SK-N-SH treated with all-trans-retinoic acid at 6 μM for 48 hours (cell line): ENCODE measurements around the gene TNK1.

Source experiments
- ATAC-seq: fragments of 200-7000 bp; cut with Tn5 transposase; 3 replicates; pipeline ENCODE4 v1.9.1; 2020; ENCODE audit warnings: mild to moderate bottlenecking, moderate library complexity
- ARNTL ChIP-seq: fragments of 450-650 bp; formaldehyde crosslinking; IDR thresholded peaks from 2 replicates; pipeline ENCODE4 v1.5.0; 2020; ENCODE audit warnings: low read depth, mild to moderate bottlenecking, moderate library complexity, borderline replicate concordance
- BACH2 ChIP-seq: fragments of 250-450 bp; sonication (Bioruptor Pico); IDR thresholded peaks from 2 replicates; pipeline ENCODE4 v1.9.0; 2021; ENCODE audit warnings: mild to moderate bottlenecking, borderline replicate concordance
- CSDC2 ChIP-seq: fragments of 250-450 bp; sonication (Bioruptor Pico); IDR thresholded peaks from 2 replicates; pipeline ENCODE4 v1.5.0; 2020; ENCODE audit warnings: mild to moderate bottlenecking, moderate library complexity
- ESRRG ChIP-seq: fragments of 250-450 bp; sonication (Bioruptor Pico); IDR thresholded peaks from 2 replicates; pipeline ENCODE4 v1.6.1; 2021; ENCODE audit warnings: mild to moderate bottlenecking
- GLIS3 ChIP-seq: fragments of 250-450 bp; sonication (Bioruptor Pico); IDR thresholded peaks from 2 replicates; pipeline ENCODE4 v1.5.0; 2020; ENCODE audit warnings: mild to moderate bottlenecking, moderate library complexity
- ISL1 ChIP-seq: fragments of 250-450 bp; sonication (Bioruptor Pico); IDR thresholded peaks from 2 replicates; pipeline ENCODE4 v2.1.2; 2022; ENCODE audit warnings: mild to moderate bottlenecking, moderate library complexity
- OSR1 ChIP-seq: fragments of 250-450 bp; sonication (Bioruptor Pico); IDR thresholded peaks from 2 replicates; pipeline ENCODE4 v1.8.0; 2022; ENCODE audit warnings: moderate library complexity, mild to moderate bottlenecking, inconsistent platforms
- PPARA ChIP-seq: fragments of 250-450 bp; sonication (Bioruptor Pico); IDR thresholded peaks from 2 replicates; pipeline ENCODE4 v1.5.0; 2020; ENCODE audit warnings: mild to moderate bottlenecking, borderline replicate concordance
- RARB ChIP-seq: fragments of 250-450 bp; sonication (Bioruptor Pico); IDR thresholded peaks from 2 replicates; pipeline ENCODE4 v1.8.0; 2021; ENCODE audit warnings: mild to moderate bottlenecking, moderate library complexity
- SNAI2 ChIP-seq: fragments of 250-450 bp; sonication (Bioruptor Pico); IDR thresholded peaks from 2 replicates; pipeline ENCODE4 v1.5.0; 2020; ENCODE audit warnings: mild to moderate bottlenecking, moderate library complexity
- TCF4 ChIP-seq: fragments of 250-450 bp; sonication (Bioruptor Pico); IDR thresholded peaks from 2 replicates; pipeline ENCODE4 v1.8.0; 2021; ENCODE audit warnings: mild to moderate bottlenecking, moderate library complexity, borderline replicate concordance
- TOX ChIP-seq: fragments of 250-450 bp; sonication (Bioruptor Pico); IDR thresholded peaks from 2 replicates; pipeline ENCODE4 v1.8.0; 2021; ENCODE audit warnings: mild to moderate bottlenecking, moderate library complexity, borderline replicate concordance
- ZC3H10 ChIP-seq: fragments of 250-450 bp; sonication (Bioruptor Pico); IDR thresholded peaks from 2 replicates; pipeline ENCODE4 v1.5.1; 2021; ENCODE audit warnings: mild to moderate bottlenecking, moderate library complexity
- ZFP3 ChIP-seq: fragments of 250-450 bp; sonication (Bioruptor Pico); IDR thresholded peaks from 2 replicates; pipeline ENCODE4 v1.5.0; 2020; ENCODE audit warnings: mild to moderate bottlenecking, moderate library complexity
- ZNF565 ChIP-seq: fragments of 450-650 bp; formaldehyde crosslinking; conservative IDR thresholded peaks from 2 replicates; pipeline ENCODE4 v1.5.0; 2020; ENCODE audit warnings: low read depth, mild to moderate bottlenecking, moderate library complexity
- ZNF70 ChIP-seq: fragments of 450-650 bp; formaldehyde crosslinking; IDR thresholded peaks from 2 replicates; pipeline ENCODE4 v1.5.0; 2020; ENCODE audit warnings: mild to moderate bottlenecking, moderate library complexity
- ZNF8 ChIP-seq: fragments of 450-650 bp; formaldehyde crosslinking; IDR thresholded peaks from 2 replicates; pipeline ENCODE4 v1.5.0; 2020; ENCODE audit warnings: mild to moderate bottlenecking, moderate library complexity
- TF ChIP-seq, protein P1 (sequence below): fragments of 250-450 bp; sonication (Bioruptor Pico); IDR thresholded peaks from 2 replicates; pipeline ENCODE4 v1.8.0; 2020; ENCODE audit warnings: mild to moderate bottlenecking, moderate library complexity, borderline replicate concordance
- TF ChIP-seq, protein P2 (sequence below): fragments of 250-450 bp; sonication (Bioruptor Pico); IDR thresholded peaks from 2 replicates; pipeline ENCODE4 v1.5.1; 2020; ENCODE audit warnings: low read depth, mild to moderate bottlenecking, moderate library complexity
- TF ChIP-seq, protein P3 (sequence below): fragments of 250-450 bp; sonication (Bioruptor Pico); IDR thresholded peaks from 2 replicates; pipeline ENCODE4 v1.5.0; 2020; ENCODE audit warnings: mild to moderate bottlenecking, moderate library complexity
- TF ChIP-seq, protein P4 (sequence below): fragments of 250-450 bp; sonication (Bioruptor Pico); IDR thresholded peaks from 2 replicates; pipeline ENCODE4 v1.8.0; 2021; ENCODE audit warnings: low read depth, mild to moderate bottlenecking, moderate library complexity, borderline replicate concordance
- TF ChIP-seq, protein P5 (sequence below): fragments of 250-450 bp; sonication (Bioruptor Pico); IDR thresholded peaks from 2 replicates; pipeline ENCODE4 v1.5.1; 2021; ENCODE audit warnings: mild to moderate bottlenecking, moderate library complexity

Gene TNK1

DNA sequence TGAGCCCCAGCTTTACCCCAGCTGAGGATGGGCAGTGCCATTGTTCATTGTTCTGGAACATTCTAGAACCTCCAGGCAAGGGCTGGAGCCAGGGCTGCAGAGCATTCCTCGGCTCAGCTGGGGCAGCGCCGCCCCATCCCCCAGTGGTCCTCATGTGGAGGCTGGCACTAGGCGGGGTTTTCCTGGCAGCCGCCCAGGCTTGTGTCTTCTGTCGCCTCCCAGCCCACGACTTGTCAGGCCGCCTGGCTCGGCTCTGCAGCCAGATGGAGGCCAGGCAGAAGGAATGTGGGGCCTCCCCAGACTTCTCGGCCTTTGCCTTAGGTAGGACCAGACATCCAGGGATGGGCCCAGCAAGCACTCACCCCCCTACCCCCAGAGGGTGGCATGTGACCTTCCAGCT lies 25.8 kb upstream of the TNK1 start, which contains the start of gene TMEM95:
Gene TMEM95, plus strand, starts transcription at position 104 of the 400 bp plus-strand sequence. Its CDS starts 49 bp downstream, at position 153.
- ATAC-seq: no peak
- TF ChIP-seq SNAI2 (CRISPR knock-in tag): no peak
- TF ChIP-seq, protein P1, sequence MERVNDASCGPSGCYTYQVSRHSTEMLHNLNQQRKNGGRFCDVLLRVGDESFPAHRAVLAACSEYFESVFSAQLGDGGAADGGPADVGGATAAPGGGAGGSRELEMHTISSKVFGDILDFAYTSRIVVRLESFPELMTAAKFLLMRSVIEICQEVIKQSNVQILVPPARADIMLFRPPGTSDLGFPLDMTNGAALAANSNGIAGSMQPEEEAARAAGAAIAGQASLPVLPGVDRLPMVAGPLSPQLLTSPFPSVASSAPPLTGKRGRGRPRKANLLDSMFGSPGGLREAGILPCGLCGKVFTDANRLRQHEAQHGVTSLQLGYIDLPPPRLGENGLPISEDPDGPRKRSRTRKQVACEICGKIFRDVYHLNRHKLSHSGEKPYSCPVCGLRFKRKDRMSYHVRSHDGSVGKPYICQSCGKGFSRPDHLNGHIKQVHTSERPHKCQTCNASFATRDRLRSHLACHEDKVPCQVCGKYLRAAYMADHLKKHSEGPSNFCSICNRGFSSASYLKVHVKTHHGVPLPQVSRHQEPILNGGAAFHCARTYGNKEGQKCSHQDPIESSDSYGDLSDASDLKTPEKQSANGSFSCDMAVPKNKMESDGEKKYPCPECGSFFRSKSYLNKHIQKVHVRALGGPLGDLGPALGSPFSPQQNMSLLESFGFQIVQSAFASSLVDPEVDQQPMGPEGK (CRISPR knock-in tag): no peak
- no peak for TF ChIP-seq ZC3H10 (CRISPR knock-in tag)
- TF ChIP-seq ZNF8 (CRISPR knock-in tag): no peak
- no peak for TF ChIP-seq BACH2 (CRISPR knock-in tag)
- no peak for TF ChIP-seq PPARA (CRISPR knock-in tag)
- TF ChIP-seq, protein P2, sequence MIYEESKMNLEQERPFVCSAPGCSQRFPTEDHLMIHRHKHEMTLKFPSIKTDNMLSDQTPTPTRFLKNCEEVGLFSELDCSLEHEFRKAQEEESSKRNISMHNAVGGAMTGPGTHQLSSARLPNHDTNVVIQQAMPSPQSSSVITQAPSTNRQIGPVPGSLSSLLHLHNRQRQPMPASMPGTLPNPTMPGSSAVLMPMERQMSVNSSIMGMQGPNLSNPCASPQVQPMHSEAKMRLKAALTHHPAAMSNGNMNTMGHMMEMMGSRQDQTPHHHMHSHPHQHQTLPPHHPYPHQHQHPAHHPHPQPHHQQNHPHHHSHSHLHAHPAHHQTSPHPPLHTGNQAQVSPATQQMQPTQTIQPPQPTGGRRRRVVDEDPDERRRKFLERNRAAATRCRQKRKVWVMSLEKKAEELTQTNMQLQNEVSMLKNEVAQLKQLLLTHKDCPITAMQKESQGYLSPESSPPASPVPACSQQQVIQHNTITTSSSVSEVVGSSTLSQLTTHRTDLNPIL: no peak
- no peak for TF ChIP-seq ZNF565
- TF ChIP-seq, protein P3, sequence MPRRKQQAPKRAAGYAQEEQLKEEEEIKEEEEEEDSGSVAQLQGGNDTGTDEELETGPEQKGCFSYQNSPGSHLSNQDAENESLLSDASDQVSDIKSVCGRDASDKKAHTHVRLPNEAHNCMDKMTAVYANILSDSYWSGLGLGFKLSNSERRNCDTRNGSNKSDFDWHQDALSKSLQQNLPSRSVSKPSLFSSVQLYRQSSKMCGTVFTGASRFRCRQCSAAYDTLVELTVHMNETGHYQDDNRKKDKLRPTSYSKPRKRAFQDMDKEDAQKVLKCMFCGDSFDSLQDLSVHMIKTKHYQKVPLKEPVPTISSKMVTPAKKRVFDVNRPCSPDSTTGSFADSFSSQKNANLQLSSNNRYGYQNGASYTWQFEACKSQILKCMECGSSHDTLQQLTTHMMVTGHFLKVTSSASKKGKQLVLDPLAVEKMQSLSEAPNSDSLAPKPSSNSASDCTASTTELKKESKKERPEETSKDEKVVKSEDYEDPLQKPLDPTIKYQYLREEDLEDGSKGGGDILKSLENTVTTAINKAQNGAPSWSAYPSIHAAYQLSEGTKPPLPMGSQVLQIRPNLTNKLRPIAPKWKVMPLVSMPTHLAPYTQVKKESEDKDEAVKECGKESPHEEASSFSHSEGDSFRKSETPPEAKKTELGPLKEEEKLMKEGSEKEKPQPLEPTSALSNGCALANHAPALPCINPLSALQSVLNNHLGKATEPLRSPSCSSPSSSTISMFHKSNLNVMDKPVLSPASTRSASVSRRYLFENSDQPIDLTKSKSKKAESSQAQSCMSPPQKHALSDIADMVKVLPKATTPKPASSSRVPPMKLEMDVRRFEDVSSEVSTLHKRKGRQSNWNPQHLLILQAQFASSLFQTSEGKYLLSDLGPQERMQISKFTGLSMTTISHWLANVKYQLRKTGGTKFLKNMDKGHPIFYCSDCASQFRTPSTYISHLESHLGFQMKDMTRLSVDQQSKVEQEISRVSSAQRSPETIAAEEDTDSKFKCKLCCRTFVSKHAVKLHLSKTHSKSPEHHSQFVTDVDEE: no peak
- TF ChIP-seq RARB (CRISPR knock-in tag): no peak
- TF ChIP-seq OSR1 (CRISPR knock-in tag): no peak
- TF ChIP-seq ISL1 (CRISPR knock-in tag): no peak
- no peak for TF ChIP-seq GLIS3 (CRISPR knock-in tag)
- no peak for TF ChIP-seq TOX (CRISPR knock-in tag)
- TF ChIP-seq, protein P4, sequence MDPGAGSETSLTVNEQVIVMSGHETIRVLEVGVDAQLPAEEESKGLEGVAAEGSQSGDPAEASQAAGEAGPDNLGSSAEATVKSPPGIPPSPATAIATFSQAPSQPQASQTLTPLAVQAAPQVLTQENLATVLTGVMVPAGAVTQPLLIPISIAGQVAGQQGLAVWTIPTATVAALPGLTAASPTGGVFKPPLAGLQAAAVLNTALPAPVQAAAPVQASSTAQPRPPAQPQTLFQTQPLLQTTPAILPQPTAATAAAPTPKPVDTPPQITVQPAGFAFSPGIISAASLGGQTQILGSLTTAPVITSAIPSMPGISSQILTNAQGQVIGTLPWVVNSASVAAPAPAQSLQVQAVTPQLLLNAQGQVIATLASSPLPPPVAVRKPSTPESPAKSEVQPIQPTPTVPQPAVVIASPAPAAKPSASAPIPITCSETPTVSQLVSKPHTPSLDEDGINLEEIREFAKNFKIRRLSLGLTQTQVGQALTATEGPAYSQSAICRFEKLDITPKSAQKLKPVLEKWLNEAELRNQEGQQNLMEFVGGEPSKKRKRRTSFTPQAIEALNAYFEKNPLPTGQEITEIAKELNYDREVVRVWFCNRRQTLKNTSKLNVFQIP: no peak
- TF ChIP-seq, protein P5, sequence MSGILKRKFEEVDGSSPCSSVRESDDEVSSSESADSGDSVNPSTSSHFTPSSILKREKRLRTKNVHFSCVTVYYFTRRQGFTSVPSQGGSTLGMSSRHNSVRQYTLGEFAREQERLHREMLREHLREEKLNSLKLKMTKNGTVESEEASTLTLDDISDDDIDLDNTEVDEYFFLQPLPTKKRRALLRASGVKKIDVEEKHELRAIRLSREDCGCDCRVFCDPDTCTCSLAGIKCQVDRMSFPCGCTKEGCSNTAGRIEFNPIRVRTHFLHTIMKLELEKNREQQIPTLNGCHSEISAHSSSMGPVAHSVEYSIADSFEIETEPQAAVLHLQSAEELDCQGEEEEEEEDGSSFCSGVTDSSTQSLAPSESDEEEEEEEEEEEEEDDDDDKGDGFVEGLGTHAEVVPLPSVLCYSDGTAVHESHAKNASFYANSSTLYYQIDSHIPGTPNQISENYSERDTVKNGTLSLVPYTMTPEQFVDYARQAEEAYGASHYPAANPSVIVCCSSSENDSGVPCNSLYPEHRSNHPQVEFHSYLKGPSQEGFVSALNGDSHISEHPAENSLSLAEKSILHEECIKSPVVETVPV (CRISPR knock-in tag): no peak
- no peak for TF ChIP-seq ZFP3 (CRISPR knock-in tag)
- TF ChIP-seq ESRRG (CRISPR knock-in tag): no peak
- TF ChIP-seq TCF4 (CRISPR knock-in tag): no peak
- TF ChIP-seq, all 23 proteins: peak for 0

DNA sequence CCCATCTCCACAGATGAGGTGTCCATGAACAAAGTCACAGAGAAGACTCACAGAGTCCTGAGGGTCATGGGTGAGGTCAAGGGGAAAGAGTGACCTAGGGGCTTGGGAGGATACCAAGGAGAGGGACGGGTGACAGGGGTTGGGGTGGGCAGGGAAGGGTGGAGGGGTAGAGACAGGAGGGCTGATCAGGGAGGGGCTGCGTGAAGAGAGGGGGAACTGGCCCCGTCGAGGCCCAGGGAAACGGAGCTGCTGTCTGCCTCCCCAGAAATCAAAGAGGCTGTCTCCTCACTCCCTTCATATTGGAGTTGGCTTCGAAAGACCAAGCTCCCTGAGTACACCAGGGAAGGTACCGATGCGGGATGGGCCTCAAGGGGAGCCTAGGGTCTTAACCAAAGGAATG lies 25.3 kb upstream of the TNK1 start:
- no peak for ATAC-seq

More for the DNA sequence above, 25.3 kb upstream of the TNK1 start:
- TF ChIP-seq TOX (CRISPR knock-in tag): no peak
- TF ChIP-seq, protein P4: no peak
- no peak for TF ChIP-seq ZFP3 (CRISPR knock-in tag)
- no peak for TF ChIP-seq ARNTL (CRISPR knock-in tag)
- TF ChIP-seq RARB (CRISPR knock-in tag): no peak
- TF ChIP-seq ISL1 (CRISPR knock-in tag): no peak
- no peak for TF ChIP-seq ZNF8 (CRISPR knock-in tag)
- TF ChIP-seq BACH2 (CRISPR knock-in tag): no peak
- no peak for TF ChIP-seq TCF4 (CRISPR knock-in tag)
- TF ChIP-seq CSDC2: no peak
- TF ChIP-seq OSR1 (CRISPR knock-in tag): no peak
- no peak for TF ChIP-seq ESRRG (CRISPR knock-in tag)
- TF ChIP-seq ZC3H10 (CRISPR knock-in tag): no peak
- TF ChIP-seq GLIS3 (CRISPR knock-in tag): no peak
- no peak for TF ChIP-seq ZNF70
- TF ChIP-seq, protein P1 (CRISPR knock-in tag): no peak
- TF ChIP-seq SNAI2 (CRISPR knock-in tag): no peak
- no peak for TF ChIP-seq PPARA (CRISPR knock-in tag)
- TF ChIP-seq, all 23 proteins: peak for 0
